GM23338 (cell line): Measurements from ENCODE around the gene RPS5.

Source experiments
- CREB1 ChIP-seq: fragments of 250-450 bp; sonication (Bioruptor Pico); IDR thresholded peaks from 2 replicates; pipeline ENCODE4 v1.5.0; 2020; ENCODE audit warnings: low read depth, mild to moderate bottlenecking, moderate library complexity
- CTCF ChIP-seq, 2 experiments: fragments of 200-600 bp in 1 of 2; sonication (generic) in 1 of 2; conservative IDR thresholded peaks; 2 replicates each; pipeline versions ENCODE4 v1.5.1 to v1.6.1; 2016 to 2017; ENCODE audit warnings: antibody characterized with exemption in 2 of 2, low read depth in 2 of 2, mild to moderate bottlenecking in 2 of 2, moderate library complexity in 1 of 2
- ETS1 ChIP-seq: IDR thresholded peaks from 2 replicates; pipeline ENCODE4 v1.6.1; 2016; ENCODE audit warnings: antibody characterized with exemption
- EZH2 ChIP-seq: fragments of 200-600 bp; sonication (generic); IDR thresholded peaks from one replicate; pipeline ENCODE4 v1.8.0; 2017; ENCODE audit warnings: antibody characterized with exemption, mild to moderate bottlenecking, low read depth; ENCODE audit not compliant: unreplicated experiment
- EZH2phosphoT487 ChIP-seq: fragments of 200-600 bp; sonication (generic); IDR thresholded peaks from one replicate; pipeline ENCODE4 v1.8.1; 2018; ENCODE audit warnings: antibody characterized with exemption; ENCODE audit not compliant: unreplicated experiment
- JUNB ChIP-seq: IDR thresholded peaks from one replicate; pipeline ENCODE4 v1.6.1; 2016; ENCODE audit warnings: antibody characterized with exemption; ENCODE audit not compliant: unreplicated experiment
- NANOG ChIP-seq: IDR thresholded peaks from 2 replicates; pipeline ENCODE4 v1.6.1; 2016; ENCODE audit warnings: antibody characterized with exemption, borderline replicate concordance
- POLR2AphosphoS5 ChIP-seq: IDR thresholded peaks from 2 replicates; pipeline ENCODE4 v1.6.1; 2016; ENCODE audit warnings: antibody characterized with exemption, low read depth
- ZNF331 ChIP-seq: fragments of 250-450 bp; sonication (Bioruptor Pico); IDR thresholded peaks from 2 replicates; pipeline ENCODE4 v1.5.0; 2020; ENCODE audit warnings: low read depth, mild to moderate bottlenecking, moderate library complexity

GRCh38 chr19:58417071-58417470, 30.0 kb downstream of the RPS5 start:
- TF ChIP-seq POLR2AphosphoS5 (no peak), CTCF (conservative IDR thresholded peaks at IDR 0.05; ENCODE audit: low read depth in 2 of 2) (no peak), CREB1 (no peak), ETS1 (no peak), EZH2 (no peak), EZH2phosphoT487 (no peak), ZNF331 (no peak), NANOG (no peak), JUNB (no peak)
